ENCODE measurements around the gene CYB5B. TPM values are rescaled to one million over a fixed set of nuclear protein-coding genes. Genes with fewer than 3 reads are reported as not detected.
A peak's percentile ranks its signal among the peaks of the same experiment; 100 is the strongest.

The CYB5B gene
- total and polyA plus RNA-seq, 2 experiments from 2014 or later: 27.9 to 149 TPM

DNA sequence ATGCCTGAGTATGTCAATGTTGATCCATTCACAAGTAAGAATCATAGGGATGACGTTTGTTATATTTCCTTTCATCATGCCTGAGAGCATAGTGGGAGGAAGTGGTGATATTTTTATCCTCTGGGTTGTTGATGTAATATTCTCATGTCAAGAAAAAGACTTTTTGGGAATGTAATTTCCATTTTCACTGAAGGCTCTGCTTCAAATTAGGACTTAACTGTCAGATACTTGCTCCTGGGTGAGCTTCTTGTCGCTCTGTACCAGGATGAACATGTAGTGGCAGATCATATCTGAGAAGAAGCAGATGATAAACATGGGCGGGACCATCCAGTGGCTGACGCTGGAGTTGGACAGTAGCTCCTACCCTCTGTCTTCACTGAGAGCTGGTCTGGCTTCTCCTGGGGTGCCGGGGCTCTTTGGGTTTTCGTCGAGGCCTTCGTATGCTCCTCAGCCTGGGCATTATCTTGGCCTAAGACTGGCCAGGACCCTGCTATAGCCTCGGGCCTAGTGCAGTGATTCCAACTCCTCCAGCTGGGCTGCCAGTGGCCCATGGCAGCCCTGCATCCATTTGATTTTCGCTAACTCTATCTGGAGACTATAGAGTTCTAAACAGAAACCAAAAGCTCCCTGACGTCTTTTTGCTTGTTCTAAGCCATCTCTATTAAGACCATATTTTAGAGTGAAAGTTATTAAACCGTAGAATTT, 19.7 kb downstream of the CYB5B start:
- Histone ChIP-seq H3K36me3 (peaks cover 20% of the 10 kb centered on the region), H3K4me1 (ENCODE audit: low read depth) (peaks cover 10% of the 10 kb centered on the region), H3K27ac (peak overlapping the region; percentile 75), H3K9me3 (ENCODE audit: low read depth) (no peaks in the 10 kb centered on the region), H3K4me3 (no peak overlapping the region), H3K27me3 (no peaks in the 10 kb centered on the region)
- no peak for TF ChIP-seq CTCF (IDR thresholded peaks at IDR 0.05; ENCODE audit: low read depth, low read length)
- DNase-seq (ENCODE audit: low read depth in 1 of 2, low spot score in 1 of 2): peak in 1 of 2 donors; percentile 52

- peak overlapping the region; percentile 48 for H3K27ac ChIP-seq
- H3K4me1 ChIP-seq (ENCODE audit: low read depth): peaks cover 10% of the 10 kb centered on the region
- H3K9me3 ChIP-seq (ENCODE audit: low read depth): no peaks in the 10 kb centered on the region
- peaks cover 24% of the 10 kb centered on the region for H3K36me3 ChIP-seq
- no peak overlapping the region for H3K4me3 ChIP-seq
- no peaks in the 10 kb centered on the region for H3K27me3 ChIP-seq
- peak in 1 of 2 donors; percentile 58 for DNase-seq (ENCODE audit: low read depth in 1 of 2, low spot score in 1 of 2)
- TF ChIP-seq CTCF (IDR thresholded peaks at IDR 0.05; ENCODE audit: low read depth, low read length): no peak
These were observed 20.6 kb downstream of the CYB5B start for GRCh38 chr16:69444873-69445517.

- H3K4me1 ChIP-seq (ENCODE audit: low read depth): peaks cover 10% of the 10 kb centered on the region
- no peaks in the 10 kb centered on the region for H3K27me3 ChIP-seq
- H3K36me3 ChIP-seq: peaks cover 24% of the 10 kb centered on the region
- H3K27ac ChIP-seq: no peak overlapping the region
- H3K9me3 ChIP-seq (ENCODE audit: low read depth): no peaks in the 10 kb centered on the region
- DNase-seq (ENCODE audit: low read depth in 1 of 2, low spot score in 1 of 2): peak in 1 of 2 donors; percentile 73
- H3K4me3 ChIP-seq: no peak overlapping the region
- no peak for TF ChIP-seq CTCF (IDR thresholded peaks at IDR 0.05; ENCODE audit: low read depth, low read length)
These were observed 24.2 kb downstream of the CYB5B start for GRCh38 chr16:69448470-69449193.

- Histone ChIP-seq H3K4me3 (no peak overlapping the region), H3K9me3 (ENCODE audit: low read depth) (no peaks in the 10 kb centered on the region), H3K27me3 (no peaks in the 10 kb centered on the region), H3K27ac (peak overlapping the region; percentile 15), H3K36me3 (peaks cover 24% of the 10 kb centered on the region), H3K4me1 (ENCODE audit: low read depth) (no peaks in the 10 kb centered on the region)
- no peak for TF ChIP-seq CTCF (IDR thresholded peaks at IDR 0.05; ENCODE audit: low read depth, low read length)
- DNase-seq (ENCODE audit: low read depth in 1 of 2, low spot score in 1 of 2): no peak
These were observed 26.7 kb downstream of the CYB5B start for GRCh38 chr16:69451166-69451565.

DNA sequence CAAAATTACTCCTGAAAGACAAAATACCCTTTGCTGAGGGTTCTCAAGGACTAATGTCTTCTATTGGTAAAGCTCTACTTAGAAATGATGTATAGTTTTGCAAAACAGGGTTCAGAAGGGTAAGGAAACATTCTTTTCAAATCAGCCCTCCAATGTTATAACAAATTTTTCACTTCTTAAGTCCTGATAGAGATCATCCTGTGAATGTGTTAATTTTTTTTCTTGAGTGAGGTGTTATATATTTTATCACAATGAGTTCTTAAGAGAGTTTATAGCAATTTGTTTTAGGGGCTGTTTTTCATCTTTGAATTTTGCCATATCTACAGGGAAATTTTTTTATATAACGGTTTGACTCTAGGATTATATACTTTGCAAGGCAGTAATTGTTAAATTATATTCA, 29.5 kb downstream of the CYB5B start:
- TF ChIP-seq CTCF (IDR thresholded peaks at IDR 0.05; ENCODE audit: low read depth, low read length): no peak
- Histone ChIP-seq H3K36me3 (peaks cover 5% of the 10 kb centered on the region), H3K4me3 (no peak overlapping the region), H3K27me3 (no peaks in the 10 kb centered on the region), H3K9me3 (ENCODE audit: low read depth) (no peaks in the 10 kb centered on the region), H3K4me1 (ENCODE audit: low read depth) (no peaks in the 10 kb centered on the region), H3K27ac (no peak overlapping the region)
- no peak for DNase-seq (ENCODE audit: low read depth in 1 of 2, low spot score in 1 of 2)

Data from cardiac muscle cell (in vitro differentiated cells and primary cell).